Choroid plexus epithelial cell (primary cell): Measurements from ENCODE around the gene CCBE1.
A peak's percentile ranks its signal among the peaks of the same experiment; 100 is the strongest.
"Not testable (repeated sequence)": the region's sequence is repeated elsewhere in the genome, so short reads cannot be mapped to it uniquely, and the experiment has no call there.

Experiments
- DNase-seq: peaks from one replicate; pipeline ENCODE4 v3.0.0-alpha.2; 2010; ENCODE audit warnings: low read depth
- H3K4me3 ChIP-seq: 2 replicates; pipeline ENCODE4 v1.5.1; 2011; ENCODE audit warnings: low read depth, mild to moderate bottlenecking, control low read depth, low read length, moderate library complexity
- TF ChIP-seq, protein P1 (sequence below): conservative IDR thresholded peaks from 2 replicates; pipeline ENCODE4 v1.5.1; 2011; ENCODE audit warnings: low read depth, mild to moderate bottlenecking, control low read depth, inconsistent platforms, low read length, moderate library complexity

Gene CCBE1

DNA sequence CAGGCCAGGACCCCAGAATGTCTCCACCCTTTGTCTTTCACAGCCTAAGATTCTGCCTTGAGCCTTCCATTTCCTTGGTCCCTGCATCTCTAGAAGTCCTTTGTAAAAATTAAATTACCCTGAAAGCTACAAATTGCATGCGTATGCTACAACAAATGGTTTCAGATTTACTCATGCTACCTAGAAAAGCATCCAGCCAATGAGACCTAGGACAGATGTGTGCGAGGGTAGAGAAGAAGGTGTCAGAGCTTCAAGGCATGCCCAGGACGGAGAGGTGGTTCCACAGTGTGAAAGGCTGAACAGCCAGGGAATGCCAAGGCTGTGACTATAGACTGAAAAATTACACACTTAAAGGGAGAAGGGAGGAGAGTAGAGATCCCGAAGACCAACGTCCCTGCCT lies 40.2 kb downstream of the CCBE1 start:
- TF ChIP-seq, protein P1, sequence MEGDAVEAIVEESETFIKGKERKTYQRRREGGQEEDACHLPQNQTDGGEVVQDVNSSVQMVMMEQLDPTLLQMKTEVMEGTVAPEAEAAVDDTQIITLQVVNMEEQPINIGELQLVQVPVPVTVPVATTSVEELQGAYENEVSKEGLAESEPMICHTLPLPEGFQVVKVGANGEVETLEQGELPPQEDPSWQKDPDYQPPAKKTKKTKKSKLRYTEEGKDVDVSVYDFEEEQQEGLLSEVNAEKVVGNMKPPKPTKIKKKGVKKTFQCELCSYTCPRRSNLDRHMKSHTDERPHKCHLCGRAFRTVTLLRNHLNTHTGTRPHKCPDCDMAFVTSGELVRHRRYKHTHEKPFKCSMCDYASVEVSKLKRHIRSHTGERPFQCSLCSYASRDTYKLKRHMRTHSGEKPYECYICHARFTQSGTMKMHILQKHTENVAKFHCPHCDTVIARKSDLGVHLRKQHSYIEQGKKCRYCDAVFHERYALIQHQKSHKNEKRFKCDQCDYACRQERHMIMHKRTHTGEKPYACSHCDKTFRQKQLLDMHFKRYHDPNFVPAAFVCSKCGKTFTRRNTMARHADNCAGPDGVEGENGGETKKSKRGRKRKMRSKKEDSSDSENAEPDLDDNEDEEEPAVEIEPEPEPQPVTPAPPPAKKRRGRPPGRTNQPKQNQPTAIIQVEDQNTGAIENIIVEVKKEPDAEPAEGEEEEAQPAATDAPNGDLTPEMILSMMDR: no peak
- DNase-seq: no peak
- no peak overlapping the region for H3K4me3 ChIP-seq

DNA sequence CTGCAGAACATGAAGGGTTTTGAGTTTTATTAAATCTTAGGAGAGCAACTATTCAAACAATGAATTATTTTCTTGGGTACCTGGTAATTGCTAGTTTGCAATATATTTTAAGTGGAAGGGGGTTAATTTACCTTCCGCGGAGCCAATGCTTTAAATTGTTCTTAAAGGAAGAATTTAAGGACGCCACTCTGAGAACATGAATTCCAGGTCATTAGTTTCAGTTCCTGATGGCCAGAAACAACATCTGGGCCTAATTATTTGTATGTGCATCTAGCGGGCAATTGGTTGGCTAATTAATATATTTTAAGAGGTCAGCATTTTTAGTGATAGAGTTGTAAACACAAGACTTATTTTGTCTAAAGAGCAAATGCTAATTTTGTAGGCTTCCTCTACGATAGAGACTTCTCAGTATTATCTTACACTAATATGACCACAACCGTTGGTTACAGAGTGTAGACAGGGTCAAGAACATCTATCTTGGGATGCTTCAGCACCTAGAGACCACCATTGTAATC lies 40.8 kb downstream of the CCBE1 start:
- DNase-seq: no peak
- TF ChIP-seq, protein P1: no peak
- H3K4me3 ChIP-seq: no peak overlapping the region

GRCh38 chr18:59655676-59656075 lies 41.5 kb downstream of the CCBE1 start:
- no peak for DNase-seq
- TF ChIP-seq, protein P1: no peak
- no peak overlapping the region for H3K4me3 ChIP-seq

GRCh38 chr18:59651071-59651470 lies 46.2 kb downstream of the CCBE1 start:
- DNase-seq: no peak

GRCh38 chr18:59650266-59650820 lies 46.9 kb downstream of the CCBE1 start:
- peak; percentile 26 for DNase-seq
- TF ChIP-seq, protein P1: no peak
- H3K4me3 ChIP-seq: no peak overlapping the region

More at GRCh38 chr18:59651071-59651470, 46.2 kb downstream of the CCBE1 start:
- no peak overlapping the region for H3K4me3 ChIP-seq
- TF ChIP-seq, protein P1: no peak

DNA sequence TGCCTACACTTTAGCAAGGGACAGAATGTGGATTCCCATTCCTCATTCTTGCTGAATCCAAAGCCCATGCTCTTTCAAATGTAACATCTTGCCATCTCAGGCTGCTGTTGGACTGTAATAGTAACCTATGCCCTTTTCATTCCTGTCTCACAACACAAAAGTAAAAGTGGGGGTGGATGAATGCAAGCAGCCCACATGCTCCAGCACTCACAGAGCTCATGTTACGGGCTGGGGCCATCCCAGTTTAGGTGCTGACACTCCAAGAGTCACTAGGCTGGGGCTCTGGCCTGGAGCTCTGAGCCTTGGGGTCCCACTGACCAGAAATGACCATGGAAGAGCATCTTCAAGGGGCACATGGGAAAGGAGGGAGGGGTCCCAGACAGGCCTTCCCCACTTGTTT lies 47.6 kb downstream of the CCBE1 start:
- peak; percentile 70 for DNase-seq
- TF ChIP-seq, protein P1: no peak
- no peak overlapping the region for H3K4me3 ChIP-seq

DNA sequence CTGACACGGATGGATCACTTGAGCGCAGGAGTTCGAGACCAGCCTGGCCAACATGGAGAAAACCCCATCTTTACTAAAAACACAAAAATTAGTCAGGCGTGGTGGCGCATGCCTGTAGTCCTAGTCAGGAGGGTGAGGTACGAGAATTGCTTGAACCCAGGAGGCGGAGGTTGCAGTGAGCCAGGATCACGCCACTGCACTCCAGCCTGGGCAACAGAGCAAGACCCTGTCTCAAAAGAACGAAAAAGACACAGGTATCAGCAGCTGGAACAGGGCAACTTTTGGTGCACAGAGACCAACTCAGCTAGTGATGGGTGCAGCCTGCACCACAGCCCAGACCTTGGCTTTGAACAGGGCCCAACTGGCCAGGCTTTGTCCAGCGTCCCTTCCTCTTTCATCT lies 48.8 kb downstream of the CCBE1 start:
- H3K4me3 ChIP-seq, DNase-seq: not testable (repeated sequence)
